Testis (tissue), 3 donors: ENCODE data around the gene MOB2. TPM values are rescaled to one million over a fixed set of nuclear protein-coding genes. Genes with fewer than 3 reads are reported as not detected.

ENCODE experiments used
- DNase-seq: peaks from one replicate; pipeline ENCODE4 v3.0.0-alpha.2; 2019
- H3K27ac ChIP-seq, 2 donors: fragments of 200-600 bp; sonication (generic); one replicate each; pipeline ENCODE4 v1.5.1; 2019
- H3K27me3 ChIP-seq: fragments of 200-600 bp; sonication (generic); one replicate; pipeline ENCODE4 v1.5.1; 2019
- H3K36me3 ChIP-seq: fragments of 200-600 bp; sonication (generic); one replicate; pipeline ENCODE4 v1.5.1; 2017; ENCODE audit warnings: low read depth; ENCODE audit errors: missing control alignments
- H3K4me1 ChIP-seq: fragments of 200-600 bp; sonication (generic); one replicate; pipeline ENCODE4 v1.5.1; 2019
- H3K4me3 ChIP-seq, 2 donors: fragments of 200-600 bp; sonication (generic); one replicate each; pipeline ENCODE4 v1.5.1; 2017 to 2019
- H3K9me3 ChIP-seq: fragments of 200-600 bp; sonication (generic); one replicate; pipeline ENCODE4 v1.5.1; 2017
- CTCF ChIP-seq, 3 experiments: fragments of 450-650 bp in 2 of 3; fragments of 200-600 bp in 1 of 3; sonication (generic) in 1 of 3; IDR thresholded peaks; one replicate each; pipeline ENCODE4 v1.5.1; 2016 to 2019; ENCODE audit warnings: antibody characterized with exemption in 3 of 3, mild to moderate bottlenecking in 2 of 3, moderate library complexity in 1 of 3
- POLR2A ChIP-seq: fragments of 450-650 bp; IDR thresholded peaks from one replicate; pipeline ENCODE4 v1.6.1; 2017; ENCODE audit warnings: antibody characterized with exemption, mild to moderate bottlenecking, moderate library complexity
- whole genome bisulfite sequencing, 2 donors: methylation state at CpG; one replicate each; pipeline ENCODE4 v1.1.5; 2018; 5-methylcytosine and 5-hydroxymethylcytosine counted together
- intact Hi-C: fragments of 100-400 bp; cut with DNase I; formaldehyde crosslinking; loops from one replicate; pipeline ENCODE4 v1.15.1; 2023; ENCODE audit warnings: low total_unique reads
- polyA plus RNA-seq: library from polyadenylated mRNA; stranded (reverse); fragments of 350-450 nt; fragmentation: Illumina TruSeq; extraction: RNeasy Lipid Tissue Mini Kit (QIAGEN cat#74804); gene quantifications from one replicate; pipeline ENCODE4 v1.2.3, GENCODE V29; 2014; ENCODE audit warnings: low read depth, low replicate concordance; ENCODE audit not compliant: insufficient read depth
- total RNA-seq, 2 donors: library from RNA; depleted of rRNA; stranded (reverse); fragments of >200 nt; gene quantifications; one replicate each; pipeline ENCODE4 v1.2.3, GENCODE V29; 2016

Gene MOB2
- total and polyA plus RNA-seq, 3 donors from 2014 or later: 41.5 to 57.7 (median 46.8) TPM

GRCh38 chr11:1440066-1440465, 46.5 kb downstream of the MOB2 start:
- no peak overlapping the region for H3K4me3 ChIP-seq
- H3K4me1 ChIP-seq: peaks cover 14% of the 10 kb centered on the region
- no peak for DNase-seq
- intact Hi-C loops: no loop called here
- WGBS, 2 donors: 87 to 98% methylated on average over 7 to 11 of the region's 11 CpGs
- H3K36me3 ChIP-seq: no peaks in the 10 kb centered on the region
- no peaks in the 10 kb centered on the region for H3K27me3 ChIP-seq
- H3K27ac ChIP-seq: no peak overlapping the region
- TF ChIP-seq POLR2A (no peak), CTCF (IDR thresholded peaks at IDR 0.05) (no peak)
- H3K9me3 ChIP-seq: no peaks in the 10 kb centered on the region

- intact Hi-C loops: no loop called here
- Histone ChIP-seq H3K36me3 (no peaks in the 10 kb centered on the region), H3K4me3 (no peak overlapping the region), H3K27ac (no peak overlapping the region), H3K9me3 (no peaks in the 10 kb centered on the region), H3K27me3 (no peaks in the 10 kb centered on the region), H3K4me1 (peaks cover 14% of the 10 kb centered on the region)
- no peak for DNase-seq
- WGBS, 2 donors: 84 to 86% methylated on average over 6 to 11 of the region's 11 CpGs
- TF ChIP-seq CTCF (IDR thresholded peaks at IDR 0.05): no peak
- TF ChIP-seq POLR2A: no peak
Measured at GRCh38 chr11:1439341-1439740, 47.2 kb downstream of the MOB2 start.

- Histone ChIP-seq H3K4me3 (no peak overlapping the region), H3K4me1 (peaks cover 14% of the 10 kb centered on the region), H3K27ac (no peak overlapping the region), H3K36me3 (no peaks in the 10 kb centered on the region), H3K27me3 (no peaks in the 10 kb centered on the region), H3K9me3 (no peaks in the 10 kb centered on the region)
- 69% methylated on average over 11 of the region's 11 CpGs; no CpG with 5 or more reads in 1 of the 2 donors for WGBS, 2 donors
- intact Hi-C loops: no loop called here
- no peak for TF ChIP-seq CTCF (IDR thresholded peaks at IDR 0.05)
- TF ChIP-seq POLR2A: no peak
- no peak for DNase-seq
Measured at GRCh38 chr11:1438967-1439330, 47.6 kb downstream of the MOB2 start.

- Histone ChIP-seq H3K36me3 (no peaks in the 10 kb centered on the region), H3K27me3 (no peaks in the 10 kb centered on the region), H3K9me3 (no peaks in the 10 kb centered on the region), H3K4me3 (no peak overlapping the region), H3K4me1 (peaks cover 14% of the 10 kb centered on the region), H3K27ac (no peak overlapping the region)
- no peak for TF ChIP-seq POLR2A
- TF ChIP-seq CTCF (IDR thresholded peaks at IDR 0.05): no peak
- 43 to 74% methylated on average over 12 to 19 of the region's 19 CpGs for WGBS, 2 donors
- intact Hi-C loops: no loop called here
- peak; percentile 48 for DNase-seq
Measured at GRCh38 chr11:1438261-1438966, 48.2 kb downstream of the MOB2 start.

- H3K27me3 ChIP-seq: no peaks in the 10 kb centered on the region
- peak; percentile 86 for DNase-seq
- intact Hi-C loops: no loop called here
- no peak overlapping the region for H3K4me3 ChIP-seq
- H3K4me1 ChIP-seq: peaks cover 14% of the 10 kb centered on the region
- H3K36me3 ChIP-seq: no peaks in the 10 kb centered on the region
- no peaks in the 10 kb centered on the region for H3K9me3 ChIP-seq
- no peak overlapping the region for H3K27ac ChIP-seq
- TF ChIP-seq CTCF (IDR thresholded peaks at IDR 0.05): no peak
- no peak for TF ChIP-seq POLR2A
- 31% methylated on average over 6 of the region's 6 CpGs; no CpG with 5 or more reads in 1 of the 2 donors for WGBS, 2 donors
Measured at GRCh38 chr11:1437500-1437899, 49.1 kb downstream of the MOB2 start.
